ENCODE data around the gene CTNNA3. TPM values are rescaled to one million over a fixed set of nuclear protein-coding genes. Genes with fewer than 3 reads are reported as not detected.

Gene CTNNA3
- total RNA-seq, 1 experiment from 2014 or later = 0.06 TPM

- DNase-seq (ENCODE audit: low read depth) = no peak
Measured at GRCh38 chr10:66318761-66319160, 1377.2 kb downstream of the CTNNA3 start.

GRCh38 chr10:66307826-66308225, 1388.2 kb downstream of the CTNNA3 start:
- DNase-seq (ENCODE audit: low read depth) = no peak

- no peak for DNase-seq (ENCODE audit: low read depth)
Measured at GRCh38 chr10:66301078-66301477, 1394.9 kb downstream of the CTNNA3 start.

- no peak for DNase-seq (ENCODE audit: low read depth)
Measured at GRCh38 chr10:66295602-66296001, 1400.4 kb downstream of the CTNNA3 start.

- DNase-seq (ENCODE audit: low read depth) = no peak
Measured at GRCh38 chr10:66294538-66294937, 1401.5 kb downstream of the CTNNA3 start.

GRCh38 chr10:66292922-66293321, 1403.1 kb downstream of the CTNNA3 start:
- no peak for DNase-seq (ENCODE audit: low read depth)

GRCh38 chr10:66292456-66292855, 1403.5 kb downstream of the CTNNA3 start:
- DNase-seq (ENCODE audit: low read depth) = no peak

- no peak for DNase-seq (ENCODE audit: low read depth)
Measured at GRCh38 chr10:66291133-66291532, 1404.9 kb downstream of the CTNNA3 start.

- no peak for DNase-seq (ENCODE audit: low read depth)
Measured at GRCh38 chr10:66284621-66285020, 1411.4 kb downstream of the CTNNA3 start.

- DNase-seq (ENCODE audit: low read depth) = no peak
Measured at GRCh38 chr10:66283874-66284464, 1412.0 kb downstream of the CTNNA3 start.

- DNase-seq (ENCODE audit: low read depth) = no peak
Measured at GRCh38 chr10:66283064-66283463, 1412.9 kb downstream of the CTNNA3 start.

GRCh38 chr10:66281327-66281726, 1414.7 kb downstream of the CTNNA3 start:
- no peak for DNase-seq (ENCODE audit: low read depth)

GRCh38 chr10:66277481-66277880, 1418.5 kb downstream of the CTNNA3 start:
- DNase-seq (ENCODE audit: low read depth) = no peak

- DNase-seq (ENCODE audit: low read depth) = no peak
Measured at GRCh38 chr10:66273966-66274519, 1422.0 kb downstream of the CTNNA3 start.

- DNase-seq (ENCODE audit: low read depth) = no peak
Measured at GRCh38 chr10:66265398-66265797, 1430.6 kb downstream of the CTNNA3 start.

- DNase-seq (ENCODE audit: low read depth) = no peak
Measured at GRCh38 chr10:66259836-66260235, 1436.2 kb downstream of the CTNNA3 start.

GRCh38 chr10:66258693-66259092, 1437.3 kb downstream of the CTNNA3 start:
- DNase-seq (ENCODE audit: low read depth) = no peak

GRCh38 chr10:66257801-66258200, 1438.2 kb downstream of the CTNNA3 start:
- DNase-seq (ENCODE audit: low read depth) = no peak

GRCh38 chr10:66252986-66253385, 1443.0 kb downstream of the CTNNA3 start:
- DNase-seq (ENCODE audit: low read depth) = no peak

GRCh38 chr10:66246177-66246576, 1449.8 kb downstream of the CTNNA3 start:
- no peak for DNase-seq (ENCODE audit: low read depth)

- DNase-seq (ENCODE audit: low read depth) = no peak
Measured at GRCh38 chr10:66244953-66245352, 1451.0 kb downstream of the CTNNA3 start.

- no peak for DNase-seq (ENCODE audit: low read depth)
Measured at GRCh38 chr10:66242885-66243284, 1453.1 kb downstream of the CTNNA3 start.

- no peak for DNase-seq (ENCODE audit: low read depth)
Measured at GRCh38 chr10:66239062-66239461, 1456.9 kb downstream of the CTNNA3 start.

- DNase-seq (ENCODE audit: low read depth) = no peak
Measured at GRCh38 chr10:66238343-66238742, 1457.7 kb downstream of the CTNNA3 start.
